ENCODE measurements around the gene TMEM140. TPM values are rescaled to one million over a fixed set of nuclear protein-coding genes. Genes with fewer than 3 reads are reported as not detected.

TMEM140 gene
- total and polyA plus RNA-seq, 7 experiments from 2014 or later = 16.8 to 44.7 (median 20.4) TPM

- no peaks in the 10 kb centered on the region for H3K27me3 Mint-ChIP-seq
- Histone ChIP-seq H3K27me3 (ENCODE audit: control insufficient read depth in 2 of 2, insufficient read depth in 2 of 2, low read length in 2 of 2) (no peaks in the 10 kb centered on the region), H3K36me3 (ENCODE audit: control insufficient read depth in 2 of 3, insufficient read depth in 3 of 3, low read length in 3 of 3) (peaks cover 0 to 33% (median 10%) of the 10 kb centered on the region in 3 experiments), H3K4me1 (ENCODE audit: control insufficient read depth in 2 of 2, insufficient read depth in 2 of 2, low read length in 2 of 2) (peaks cover 11 to 24% of the 10 kb centered on the region in 2 donors), H3K9me3 (ENCODE audit: control insufficient read depth in 2 of 3, low read length in 3 of 3) (peaks cover 0 to 31% (median 7%) of the 10 kb centered on the region in 3 experiments), H3K27ac (ENCODE audit: low read depth, low read length) (no peak overlapping the region), H3K4me3 (ENCODE audit: low read length) (no peak overlapping the region)
- H3K4me3 Mint-ChIP-seq = peak overlapping the region in 4 of 10 donors; percentile 6 to 47 (median 42)
- intact Hi-C loops (cut with micrococcal nuclease) = loop anchor here in 1 of 2 donors (1.0 kb wide), 2 partner anchors 9 to 12 kb away; partner anchors contain the start of gene TMEM140
- peaks cover 10 to 39% (median 20%) of the 10 kb centered on the region in 11 donors for H3K9me3 Mint-ChIP-seq
- ChIA-PET CTCF (interaction anchor here (0.8 to 1.4 kb wide), 5 partner anchors 9 to 13 kb away, joined by 4 read pairs; partner anchors contain the start of gene CYREN), POLR2A (interaction anchor here (0.6 to 12.9 kb wide), 5 partner anchors 10 to 493 kb away, joined by 3 to 183 read pairs (median 3); partner anchors contain the start of genes CYREN and TMEM140)
- H3K4me1 Mint-ChIP-seq = peaks cover 35 to 58% (median 48%) of the 10 kb centered on the region in 7 donors
- peaks cover 37 to 88% (median 76%) of the 10 kb centered on the region in 5 donors for H3K36me3 Mint-ChIP-seq
- peak overlapping the region; percentile 33 to 88 (median 68) for H3K27ac Mint-ChIP-seq
- DNase-seq = no peak
- ATAC-seq = peak; percentile 28
Observed at GRCh38 chr7:135160098-135160857, 12.4 kb downstream of the TMEM140 start.

- Histone ChIP-seq H3K27ac (ENCODE audit: low read depth, low read length) (no peak overlapping the region), H3K36me3 (ENCODE audit: control insufficient read depth in 2 of 3, insufficient read depth in 3 of 3, low read length in 3 of 3) (peaks cover 0 to 40% (median 10%) of the 10 kb centered on the region in 3 experiments), H3K4me3 (ENCODE audit: low read length) (no peak overlapping the region), H3K9me3 (ENCODE audit: control insufficient read depth in 2 of 3, low read length in 3 of 3) (peaks cover 0 to 24% (median 0%) of the 10 kb centered on the region in 3 experiments), H3K4me1 (ENCODE audit: control insufficient read depth in 2 of 2, insufficient read depth in 2 of 2, low read length in 2 of 2) (peaks cover 11 to 24% of the 10 kb centered on the region in 2 donors), H3K27me3 (ENCODE audit: control insufficient read depth in 2 of 2, insufficient read depth in 2 of 2, low read length in 2 of 2) (no peaks in the 10 kb centered on the region)
- ChIA-PET CTCF (interaction anchor here (0.8 to 1.4 kb wide), 4 partner anchors 9 to 14 kb away, joined by 4 read pairs; partner anchors contain the start of gene CYREN), POLR2A (interaction anchor here (1.0 to 12.9 kb wide), 4 partner anchors 9 to 494 kb away, joined by 3 to 183 read pairs (median 6); partner anchors contain the start of genes CYREN and TMEM140)
- no peak for DNase-seq
- peaks cover 35 to 61% (median 47%) of the 10 kb centered on the region in 7 donors for H3K4me1 Mint-ChIP-seq
- H3K9me3 Mint-ChIP-seq = peaks cover 8 to 32% (median 16%) of the 10 kb centered on the region in 11 donors
- no peaks in the 10 kb centered on the region for H3K27me3 Mint-ChIP-seq
- peak overlapping the region; percentile 33 to 88 (median 68) for H3K27ac Mint-ChIP-seq
- peak; percentile 33 for ATAC-seq
- peaks cover 34 to 81% (median 76%) of the 10 kb centered on the region in 5 donors for H3K36me3 Mint-ChIP-seq
- no peak overlapping the region for H3K4me3 Mint-ChIP-seq
- intact Hi-C loops (cut with micrococcal nuclease) = loop anchor here (1.0 kb wide), 2 partner anchors 8 to 13 kb away; partner anchors contain the start of gene TMEM140 (in 1 of the 2)
Observed at GRCh38 chr7:135160858-135161653, 13.2 kb downstream of the TMEM140 start.

DNA sequence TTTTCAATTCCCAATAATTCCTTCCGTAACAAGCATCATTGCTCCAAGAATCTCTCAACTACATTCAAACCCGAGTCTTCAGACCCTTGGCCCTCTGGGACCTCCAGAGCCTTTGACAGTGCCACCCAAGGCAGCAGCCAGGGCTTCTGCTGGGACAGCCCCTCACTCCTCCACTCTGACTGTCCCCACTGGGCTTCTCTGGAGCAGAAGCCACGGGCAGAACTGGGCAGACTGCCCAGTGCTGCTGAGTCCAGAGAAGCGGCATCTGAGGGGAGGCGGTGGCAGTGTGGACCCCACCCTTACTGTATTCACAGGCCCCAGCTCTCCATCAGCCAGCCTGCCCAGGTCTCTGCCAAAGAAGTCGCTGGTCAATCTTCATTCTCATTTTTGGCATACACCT lies 13.8 kb downstream of the TMEM140 start:
- peaks cover 0 to 17% (median 0%) of the 10 kb centered on the region in 3 experiments for H3K9me3 ChIP-seq (ENCODE audit: control insufficient read depth in 2 of 3, low read length in 3 of 3)
- ATAC-seq (no peak), DNase-seq (no peak)
- ChIA-PET POLR2A (interaction anchor here (1.2 to 12.9 kb wide), 3 partner anchors 9 to 495 kb away, joined by 3 to 183 read pairs (median 10); partner anchors contain the start of genes CYREN and TMEM140), CTCF (no interaction called here)
- Mint-ChIP-seq H3K27me3 (no peaks in the 10 kb centered on the region), H3K4me3 (peak overlapping the region in 1 of 10 donors; percentile 39), H3K4me1 (peaks cover 34 to 67% (median 51%) of the 10 kb centered on the region in 7 donors), H3K36me3 (peaks cover 28 to 81% (median 70%) of the 10 kb centered on the region in 5 donors), H3K9me3 (peaks cover 4 to 25% (median 12%) of the 10 kb centered on the region in 11 donors), H3K27ac (peak overlapping the region in 7 of 9 donors; percentile 38 to 93 (median 82))
- H3K36me3 ChIP-seq (ENCODE audit: control insufficient read depth in 2 of 3, insufficient read depth in 3 of 3, low read length in 3 of 3) = peaks cover 0 to 46% (median 10%) of the 10 kb centered on the region in 3 experiments
- peaks cover 11 to 24% of the 10 kb centered on the region in 2 donors for H3K4me1 ChIP-seq (ENCODE audit: control insufficient read depth in 2 of 2, insufficient read depth in 2 of 2, low read length in 2 of 2)
- no peaks in the 10 kb centered on the region for H3K27me3 ChIP-seq (ENCODE audit: control insufficient read depth in 2 of 2, insufficient read depth in 2 of 2, low read length in 2 of 2)
- intact Hi-C loops (cut with micrococcal nuclease) = loop anchor here in 1 of 2 donors (1.0 kb wide), 1 partner anchor 8 kb away; no protein-coding TSS in a partner anchor
- no peak overlapping the region for H3K27ac ChIP-seq (ENCODE audit: low read depth, low read length)
- H3K4me3 ChIP-seq (ENCODE audit: low read length) = no peak overlapping the region

- H3K27me3 Mint-ChIP-seq = no peaks in the 10 kb centered on the region
- H3K9me3 ChIP-seq (ENCODE audit: control insufficient read depth in 2 of 3, low read length in 3 of 3) = peaks cover 0 to 10% (median 0%) of the 10 kb centered on the region in 3 experiments
- H3K4me3 ChIP-seq (ENCODE audit: low read length) = no peak overlapping the region
- intact Hi-C loops (cut with micrococcal nuclease) = no loop called here
- H3K27ac ChIP-seq (ENCODE audit: low read depth, low read length) = no peak overlapping the region
- H3K27ac Mint-ChIP-seq = peak overlapping the region in 8 of 9 donors; percentile 14 to 93 (median 58)
- peaks cover 0 to 51% (median 10%) of the 10 kb centered on the region in 3 experiments for H3K36me3 ChIP-seq (ENCODE audit: control insufficient read depth in 2 of 3, insufficient read depth in 3 of 3, low read length in 3 of 3)
- H3K4me1 Mint-ChIP-seq = peaks cover 27 to 67% (median 54%) of the 10 kb centered on the region in 7 donors
- peaks cover 19 to 26% of the 10 kb centered on the region in 2 donors for H3K4me1 ChIP-seq (ENCODE audit: control insufficient read depth in 2 of 2, insufficient read depth in 2 of 2, low read length in 2 of 2)
- H3K36me3 Mint-ChIP-seq = peaks cover 21 to 78% (median 66%) of the 10 kb centered on the region in 5 donors
- H3K27me3 ChIP-seq (ENCODE audit: control insufficient read depth in 2 of 2, insufficient read depth in 2 of 2, low read length in 2 of 2) = no peaks in the 10 kb centered on the region
- ChIA-PET CTCF (no interaction called here), POLR2A (interaction anchor here (0.7 to 12.9 kb wide), 2 partner anchors 14 to 25 kb away, joined by 4 to 183 read pairs; partner anchors contain the start of gene TMEM140)
- H3K4me3 Mint-ChIP-seq = no peak overlapping the region
- H3K9me3 Mint-ChIP-seq = peaks cover 0 to 20% (median 6%) of the 10 kb centered on the region in 11 donors
- DNase-seq (no peak), ATAC-seq (no peak)
Observed at GRCh38 chr7:135162382-135163001, 14.6 kb downstream of the TMEM140 start.

GRCh38 chr7:135164357-135165061 lies 16.6 kb downstream of the TMEM140 start:
- Histone ChIP-seq H3K27me3 (ENCODE audit: control insufficient read depth in 2 of 2, insufficient read depth in 2 of 2, low read length in 2 of 2) (no peaks in the 10 kb centered on the region), H3K27ac (ENCODE audit: low read depth, low read length) (no peak overlapping the region), H3K36me3 (ENCODE audit: control insufficient read depth in 2 of 3, insufficient read depth in 3 of 3, low read length in 3 of 3) (peaks cover 0 to 56% (median 10%) of the 10 kb centered on the region in 3 experiments), H3K4me3 (ENCODE audit: low read length) (no peak overlapping the region), H3K9me3 (ENCODE audit: control insufficient read depth in 2 of 3, low read length in 3 of 3) (peaks cover 0 to 10% (median 0%) of the 10 kb centered on the region in 3 experiments), H3K4me1 (ENCODE audit: control insufficient read depth in 2 of 2, insufficient read depth in 2 of 2, low read length in 2 of 2) (peaks cover 21 to 33% of the 10 kb centered on the region in 2 donors)
- POLR2A ChIA-PET = interaction anchor here (12.9 kb wide), 1 partner anchor 16 kb away, joined by 183 read pairs; the partner anchor contains the start of gene TMEM140
- Mint-ChIP-seq H3K4me1 (peaks cover 39 to 76% (median 59%) of the 10 kb centered on the region in 7 donors), H3K36me3 (peaks cover 15 to 76% (median 65%) of the 10 kb centered on the region in 5 donors), H3K4me3 (no peak overlapping the region), H3K27me3 (no peaks in the 10 kb centered on the region), H3K9me3 (peaks cover 0 to 13% (median 6%) of the 10 kb centered on the region in 11 donors), H3K27ac (peak overlapping the region in 8 of 9 donors; percentile 65 to 87 (median 78))
- no peak for ATAC-seq
- no peak for DNase-seq
- CTCF ChIA-PET = interaction anchor here (1.0 kb wide), 1 partner anchor 15 kb away, joined by 3 read pairs; no protein-coding TSS in a partner anchor
- intact Hi-C loops (cut with micrococcal nuclease) = no loop called here

Measured in naive thymus-derived CD4-positive, alpha-beta T cell (primary cell).